GM08714 (cell line): Measurements from ENCODE around the gene TNRC18.
"Not testable (repeated sequence)": the region's sequence is repeated elsewhere in the genome, so short reads cannot be mapped to it uniquely, and the experiment has no call there.

Source experiments
- H3K4me3 ChIP-seq: fragments of 200-500 bp; sonication (Bioruptor generic); 2 replicates; pipeline ENCODE4 v1.5.1; 2014; ENCODE audit warnings: mild to moderate bottlenecking, low read length, inconsistent platforms
- ZNF274 ChIP-seq: IDR thresholded peaks from 2 replicates; pipeline ENCODE4 v1.6.1; 2012; ENCODE audit warnings: mild to moderate bottlenecking, low read depth, low read length

Gene TNRC18

DNA sequence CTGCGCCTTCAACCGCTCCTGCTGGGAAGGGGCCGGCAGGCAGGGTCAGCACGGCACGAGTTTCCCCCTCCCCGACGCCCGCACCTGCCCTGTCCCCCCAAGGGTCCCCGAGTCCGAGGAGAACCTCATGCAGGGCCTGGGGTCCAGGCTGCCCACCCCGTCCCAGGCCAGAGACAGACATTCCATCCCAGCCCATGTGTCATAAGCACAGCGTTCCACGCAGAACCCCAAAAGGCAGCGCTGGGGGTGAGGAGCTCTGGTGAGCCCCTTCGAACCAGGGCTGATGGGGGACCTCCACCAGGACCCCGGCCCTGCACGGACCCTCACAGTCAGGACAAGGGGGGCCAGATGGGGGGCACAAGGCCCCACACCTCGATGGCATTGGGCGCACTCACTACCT is 49.2 kb downstream of the TNRC18 start:
- no peak for TF ChIP-seq ZNF274
- H3K4me3 ChIP-seq: no peak overlapping the region

DNA sequence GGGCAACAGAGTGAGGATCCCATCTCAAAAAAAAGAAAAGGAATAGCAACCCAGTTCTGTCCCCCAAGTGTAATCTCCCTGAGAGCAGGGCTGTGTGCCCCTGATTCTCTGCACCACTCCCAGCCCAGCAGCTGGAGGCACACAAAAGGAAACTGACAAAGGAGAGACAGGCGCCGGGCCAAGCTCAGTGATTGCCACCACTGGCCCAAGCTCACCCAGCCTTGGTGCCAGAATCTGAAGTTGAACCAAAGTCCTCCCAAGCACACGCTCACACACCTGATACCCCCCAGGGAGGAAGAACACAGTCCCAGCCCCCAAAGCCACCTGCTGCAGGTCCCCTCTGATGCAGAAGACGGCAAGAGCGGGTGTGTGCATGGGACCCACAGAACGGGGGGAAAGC is 50.3 kb downstream of the TNRC18 start:
- TF ChIP-seq ZNF274: no peak
- no peak overlapping the region for H3K4me3 ChIP-seq

DNA sequence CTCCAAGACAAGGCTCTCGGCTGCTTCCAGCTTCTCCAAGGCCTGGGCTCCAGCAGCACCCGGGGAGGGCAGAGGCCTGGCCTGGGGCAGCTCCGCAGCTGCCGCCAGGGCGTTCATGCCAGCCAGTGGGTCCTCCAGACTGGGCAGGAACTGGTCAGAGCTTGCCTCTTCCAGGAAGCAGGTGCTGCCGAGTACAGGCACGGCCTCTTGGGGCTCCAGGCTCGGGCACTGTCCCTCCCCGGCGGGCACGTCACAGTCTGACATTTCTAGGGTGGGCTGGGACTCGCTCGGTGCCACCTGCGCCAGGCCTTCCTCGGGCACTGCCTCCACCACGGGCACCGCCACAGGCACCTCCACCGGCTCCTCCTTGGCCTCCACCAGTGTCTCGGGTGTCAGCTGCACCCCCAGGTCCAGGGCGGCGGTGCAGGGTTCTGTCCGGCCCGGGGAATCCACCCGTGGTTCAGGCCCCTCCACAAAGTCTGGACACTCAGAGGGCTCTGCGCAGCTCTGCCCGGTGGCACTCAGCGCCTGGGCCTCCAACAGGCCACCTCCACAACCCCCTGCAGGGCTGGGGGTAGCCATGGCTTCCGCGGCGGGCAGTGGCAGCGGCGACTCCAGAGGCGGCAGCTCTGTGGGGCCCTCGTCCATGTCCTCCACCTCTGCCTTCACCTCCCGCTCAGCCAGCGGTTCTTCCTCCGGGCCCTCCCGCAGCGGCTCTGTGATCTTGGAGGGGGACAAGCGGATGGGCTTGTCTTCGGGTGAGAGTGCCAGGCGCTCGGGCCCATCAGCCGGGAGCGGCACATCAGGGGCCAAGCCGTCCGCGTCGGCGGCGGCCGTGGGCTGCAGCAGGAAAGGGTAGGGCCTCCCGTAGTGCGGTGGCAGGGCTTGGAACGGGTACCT is 52.9 kb downstream of the TNRC18 start:
- no peak overlapping the region for H3K4me3 ChIP-seq
- no peak for TF ChIP-seq ZNF274

DNA sequence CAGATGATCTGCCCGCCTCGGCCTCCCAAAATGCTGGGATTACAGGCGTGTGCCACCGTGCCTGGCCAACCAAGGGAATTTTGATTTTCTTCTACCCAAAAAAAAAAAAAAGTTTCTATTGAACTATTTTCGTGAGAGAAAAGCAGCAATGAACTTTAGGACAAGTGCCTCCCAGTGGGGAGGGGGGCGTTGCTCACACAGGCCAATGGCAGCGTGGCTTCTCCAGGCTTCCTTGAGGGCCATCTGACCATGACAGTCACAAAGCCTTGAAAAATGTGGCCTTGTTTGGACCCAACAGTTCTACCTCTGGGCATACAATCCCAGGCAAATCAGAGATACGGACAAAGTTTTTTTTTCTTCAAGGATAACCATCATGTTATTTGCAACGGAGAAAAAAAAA is 56.0 kb downstream of the TNRC18 start:
- TF ChIP-seq ZNF274: no peak
- H3K4me3 ChIP-seq: no peak overlapping the region

DNA sequence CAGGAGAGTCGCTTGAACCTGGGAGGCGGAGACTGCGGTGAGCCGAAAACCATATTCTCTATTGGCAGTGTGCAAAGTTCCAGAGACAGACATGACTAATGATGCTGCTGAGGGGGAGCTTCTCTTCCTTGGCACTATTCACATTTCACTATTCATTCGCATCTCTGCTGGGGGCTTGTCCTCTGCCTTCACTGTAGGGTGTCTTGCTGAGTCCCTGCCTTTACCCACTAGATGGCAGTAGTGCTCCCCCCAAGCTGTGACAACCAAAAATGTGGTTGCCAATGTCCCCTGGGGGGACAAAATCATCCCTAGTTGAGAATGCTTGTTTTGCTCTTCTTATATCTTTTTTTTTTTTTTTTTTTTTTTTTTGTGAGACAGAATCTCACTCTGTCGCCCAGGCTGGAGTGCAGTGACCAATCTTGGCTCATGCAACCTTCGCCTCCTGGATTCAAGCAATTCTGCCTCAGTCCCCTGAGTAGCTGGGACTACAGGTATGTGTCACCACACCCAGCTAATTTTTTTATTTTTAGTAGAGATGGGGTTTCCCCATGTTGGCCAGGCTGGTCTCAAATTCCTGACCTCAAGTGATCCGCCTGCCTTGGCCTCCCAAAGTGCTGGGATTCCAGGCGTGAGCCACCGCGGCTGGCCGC is 57.5 kb downstream of the TNRC18 start:
- not testable (repeated sequence) for H3K4me3 ChIP-seq

DNA sequence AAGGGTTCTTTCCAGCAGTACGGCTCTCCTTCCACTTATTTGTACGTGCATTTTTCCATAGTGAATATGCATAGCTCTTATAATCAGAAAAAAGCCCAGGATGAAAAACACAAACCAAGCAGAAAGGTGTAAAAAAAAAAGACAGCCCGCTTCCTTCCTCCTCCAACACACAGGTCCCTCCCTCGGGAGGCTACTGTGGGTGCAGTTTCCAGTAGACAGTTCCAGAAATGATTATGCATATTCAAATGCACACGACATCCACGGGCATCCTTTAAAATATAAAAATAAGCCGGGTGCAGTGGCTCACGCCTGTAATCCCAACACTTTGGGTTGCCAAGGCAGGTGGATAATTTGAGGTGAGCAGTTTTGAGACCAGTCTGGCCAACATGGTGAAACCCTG is 59.9 kb downstream of the TNRC18 start:
- H3K4me3 ChIP-seq: no peak overlapping the region
- no peak for TF ChIP-seq ZNF274

DNA sequence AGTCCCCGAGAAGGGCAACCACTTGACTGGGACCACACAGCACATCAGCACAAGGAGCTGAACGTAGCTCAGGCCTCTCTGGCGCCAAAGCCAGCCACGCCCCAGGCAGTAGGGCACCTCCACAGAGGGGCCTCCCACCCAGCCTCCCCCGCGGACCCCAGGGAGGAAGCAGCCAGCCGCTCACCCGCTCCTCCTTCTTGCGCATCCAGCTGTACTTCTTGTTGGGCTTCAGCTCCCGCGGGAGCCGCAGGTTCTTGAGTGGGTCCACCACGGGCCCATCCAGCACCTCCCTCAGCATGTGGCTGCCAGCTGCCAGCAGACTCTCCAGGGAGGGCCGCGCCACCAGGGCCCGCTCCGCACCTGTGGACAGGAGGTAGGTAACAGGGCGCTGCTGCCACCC is 61.2 kb downstream of the TNRC18 start:
- TF ChIP-seq ZNF274: no peak
- no peak overlapping the region for H3K4me3 ChIP-seq

DNA sequence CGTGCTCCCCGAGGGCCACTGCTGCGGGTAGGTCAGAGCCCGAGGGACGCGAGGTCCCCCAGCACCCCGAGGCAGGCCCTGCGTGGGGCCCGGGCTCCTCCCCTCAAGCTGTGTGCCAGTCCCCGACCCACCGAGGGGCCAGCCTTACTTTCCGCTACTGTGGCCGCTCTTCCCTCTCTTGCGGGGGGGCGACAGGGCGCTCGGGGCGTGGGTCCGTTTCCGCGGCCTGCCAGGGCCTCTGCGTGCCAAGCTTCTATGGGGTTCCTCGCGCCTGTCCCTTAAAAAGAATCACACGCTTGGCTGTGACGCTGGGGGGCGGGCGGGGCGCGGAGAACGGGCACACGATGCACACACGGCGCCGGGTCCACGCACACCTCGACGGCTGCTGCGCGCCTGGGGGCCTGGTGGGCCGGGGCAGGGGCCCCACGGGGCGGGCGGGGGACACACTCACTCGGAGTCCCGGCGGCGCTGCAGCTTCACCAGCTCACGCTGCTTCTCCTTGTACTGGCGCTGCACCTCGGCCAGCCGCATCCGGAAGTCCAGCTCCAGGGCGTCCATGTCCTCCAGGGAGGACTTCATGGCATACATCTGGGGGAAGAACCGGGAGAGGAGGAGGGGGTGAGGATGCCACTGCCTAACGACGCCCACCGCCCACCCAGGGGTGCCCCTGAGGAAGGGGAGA is 62.0 kb downstream of the TNRC18 start:
- no peak for TF ChIP-seq ZNF274
- H3K4me3 ChIP-seq: no peak overlapping the region

DNA sequence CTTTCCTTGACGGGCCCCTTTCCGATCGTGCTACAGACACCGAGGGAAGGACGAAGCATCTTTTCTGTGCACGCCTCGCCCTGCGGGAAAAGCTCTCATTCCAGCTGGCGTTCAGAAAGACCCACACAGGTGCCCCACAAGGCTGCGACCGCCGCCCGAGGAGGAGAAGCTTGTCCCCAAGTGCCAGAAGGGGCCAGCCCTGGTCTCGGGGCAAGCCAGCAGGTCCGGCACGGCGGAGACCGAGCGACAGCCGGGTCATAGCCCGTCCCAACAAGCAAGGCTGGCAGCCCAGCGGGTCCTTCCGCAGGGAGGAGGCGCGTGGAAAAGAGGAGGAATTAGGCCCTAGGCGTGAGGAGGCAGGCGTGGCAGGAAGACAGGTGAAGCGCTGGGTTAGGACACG is 62.7 kb downstream of the TNRC18 start:
- TF ChIP-seq ZNF274: no peak
- H3K4me3 ChIP-seq: no peak overlapping the region

DNA sequence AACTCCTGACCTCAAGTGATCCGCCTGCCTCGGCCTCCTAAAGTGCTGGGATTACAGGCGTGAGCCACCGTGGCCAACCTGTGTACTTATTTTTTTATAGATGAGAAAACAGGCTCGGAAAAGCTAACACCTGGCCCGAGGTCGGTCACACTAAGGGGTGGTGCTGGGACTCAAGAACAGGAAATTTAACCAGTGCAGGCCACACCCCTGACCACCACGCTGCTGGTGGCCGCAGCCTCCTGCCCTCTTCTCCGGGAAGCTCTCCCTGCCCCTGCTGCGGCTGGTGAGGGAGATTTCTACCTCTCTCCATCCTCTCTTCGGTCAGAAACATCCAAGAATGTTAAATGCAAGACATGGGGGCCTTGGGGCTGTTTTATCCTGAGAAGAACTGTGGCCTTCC is 63.2 kb downstream of the TNRC18 start:
- TF ChIP-seq ZNF274: no peak
- no peak overlapping the region for H3K4me3 ChIP-seq

DNA sequence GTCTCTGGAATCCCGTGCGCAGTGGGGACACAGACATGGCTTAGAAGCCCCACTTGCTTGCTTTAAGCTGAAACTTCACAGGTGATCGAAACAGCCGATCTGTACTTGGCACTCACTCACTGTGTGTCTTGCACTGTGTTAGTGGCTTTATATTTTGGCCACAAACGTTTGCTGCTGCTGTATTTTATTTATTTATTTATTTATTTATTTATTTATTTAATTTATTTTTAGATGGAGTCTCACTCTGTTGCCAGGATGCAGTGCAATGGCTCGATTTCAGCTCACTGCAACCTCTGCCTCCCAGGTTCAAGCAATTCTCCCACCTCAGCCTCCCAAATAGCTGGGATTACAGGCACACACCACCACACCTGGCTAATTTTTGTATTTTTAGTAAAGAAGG is 63.6 kb downstream of the TNRC18 start:
- not testable (repeated sequence) for H3K4me3 ChIP-seq

DNA sequence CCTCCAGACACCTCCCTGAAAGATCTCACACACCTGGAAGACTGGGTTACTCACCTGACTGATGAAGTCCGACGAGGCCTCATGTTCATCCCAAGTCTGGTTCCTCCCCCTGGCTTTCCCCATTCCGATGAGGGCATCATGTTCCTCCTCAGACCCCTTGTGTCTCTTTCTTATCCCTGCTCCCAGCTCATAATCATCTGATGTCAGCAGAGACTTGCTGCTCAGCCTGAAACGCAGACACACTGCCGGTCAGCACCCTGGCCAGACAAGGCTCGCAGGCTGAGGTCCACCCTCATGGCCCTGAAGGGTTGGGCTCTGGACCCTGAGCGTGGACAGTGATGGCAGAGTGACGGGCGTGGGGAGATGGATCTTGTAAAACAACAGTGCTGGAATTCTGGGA is 64.3 kb downstream of the TNRC18 start:
- TF ChIP-seq ZNF274: no peak
- no peak overlapping the region for H3K4me3 ChIP-seq

DNA sequence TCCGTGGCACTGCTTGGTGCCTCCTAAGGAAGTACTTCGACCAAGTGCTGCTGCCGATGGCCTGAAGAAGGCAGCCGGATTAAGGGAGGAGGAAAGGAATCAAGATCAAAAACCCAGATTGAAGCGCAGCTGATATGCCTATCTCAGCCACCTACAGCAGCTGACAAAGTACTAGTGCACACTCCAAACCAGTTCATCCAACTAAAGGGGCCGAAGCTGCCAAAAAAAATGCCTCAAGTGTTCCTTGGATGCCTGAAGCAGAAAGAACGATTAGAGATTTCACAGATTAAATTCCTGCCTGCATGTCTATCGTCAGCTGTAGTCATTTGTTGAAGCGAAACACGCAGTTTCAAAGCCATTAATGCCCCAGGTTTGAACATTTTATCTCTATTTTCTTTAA is 65.7 kb downstream of the TNRC18 start:
- no peak overlapping the region for H3K4me3 ChIP-seq
- no peak for TF ChIP-seq ZNF274

DNA sequence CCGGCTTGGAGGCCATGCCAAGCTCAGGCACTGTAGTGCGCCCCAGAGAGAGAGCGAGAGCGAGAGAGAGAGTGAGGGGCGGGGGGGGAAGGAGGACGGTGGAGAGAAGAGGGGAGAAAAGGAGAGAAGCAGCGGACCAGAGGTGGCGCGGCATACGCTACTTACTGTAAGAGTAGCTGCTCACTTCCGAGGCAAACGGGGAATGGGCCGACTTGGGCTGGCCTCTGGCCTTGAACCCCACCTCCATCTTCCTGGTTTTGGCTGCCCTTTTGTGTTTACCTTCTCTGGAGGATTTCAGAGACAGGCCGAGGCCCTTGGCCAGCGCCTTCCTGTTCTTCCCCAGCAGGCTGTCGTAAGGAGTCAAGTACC is 66.9 kb downstream of the TNRC18 start:
- no peak for TF ChIP-seq ZNF274
- no peak overlapping the region for H3K4me3 ChIP-seq
